CD1c-positive myeloid dendritic cell (primary cell): ENCODE measurements around the gene ADPRHL1.
"Not testable (repeated sequence)": the region's sequence is repeated elsewhere in the genome, so short reads cannot be mapped to it uniquely, and the experiment has no call there.

Source experiments
- DNase-seq: peaks from one replicate; pipeline ENCODE4 v3.0.0-alpha.2; 2016; ENCODE audit errors: extremely low spot score

The ADPRHL1 gene

GRCh38 chr13:113402471-113403254, 50.6 kb downstream of the ADPRHL1 start:
- no peak for DNase-seq

GRCh38 chr13:113401452-113402415, 51.6 kb downstream of the ADPRHL1 start:
- no peak for DNase-seq

- no peak for DNase-seq
These were observed 52.5 kb downstream of the ADPRHL1 start for GRCh38 chr13:113400621-113401451.

- no peak for DNase-seq
These were observed 53.5 kb downstream of the ADPRHL1 start for GRCh38 chr13:113399755-113400149.

- no peak for DNase-seq
These were observed 54.1 kb downstream of the ADPRHL1 start for GRCh38 chr13:113398963-113399754.

GRCh38 chr13:113397608-113398425, 55.5 kb downstream of the ADPRHL1 start:
- DNase-seq: no peak

- DNase-seq: no peak
These were observed 59.0 kb downstream of the ADPRHL1 start for GRCh38 chr13:113394339-113394640.

- peak; percentile 92 for DNase-seq
These were observed 59.5 kb downstream of the ADPRHL1 start for GRCh38 chr13:113393563-113394338.

- no peak for DNase-seq
These were observed 60.1 kb downstream of the ADPRHL1 start for GRCh38 chr13:113393226-113393562.

- DNase-seq: no peak
These were observed 62.3 kb downstream of the ADPRHL1 start for GRCh38 chr13:113390874-113391497.

GRCh38 chr13:113389586-113389985, 63.7 kb downstream of the ADPRHL1 start:
- DNase-seq: not testable (repeated sequence)

- no peak for DNase-seq
These were observed 65.9 kb downstream of the ADPRHL1 start for GRCh38 chr13:113387396-113387795.

GRCh38 chr13:113383089-113383488, 70.2 kb downstream of the ADPRHL1 start:
- DNase-seq: no peak

GRCh38 chr13:113382542-113382941, 70.7 kb downstream of the ADPRHL1 start:
- DNase-seq: not testable (repeated sequence)

GRCh38 chr13:113378825-113379224, 74.5 kb downstream of the ADPRHL1 start:
- DNase-seq: no peak

GRCh38 chr13:113374511-113375175, 78.6 kb downstream of the ADPRHL1 start:
- DNase-seq: no peak

GRCh38 chr13:113373811-113374485, 79.3 kb downstream of the ADPRHL1 start:
- DNase-seq: no peak

- not testable (repeated sequence) for DNase-seq
These were observed 81.6 kb downstream of the ADPRHL1 start for GRCh38 chr13:113371701-113372100.
